ENCODE measurements around the gene PRR9. TPM values are rescaled to one million over a fixed set of nuclear protein-coding genes. Genes with fewer than 3 reads are reported as not detected.

PRR9 gene
- total RNA-seq, 2 experiments from 2014 or later, result not detected

- POLR2A ChIA-PET, result interaction anchor here (0.7 kb wide), 1 partner anchor 27 kb away, joined by 3 read pairs; no protein-coding TSS in a partner anchor
- H3K4me2 ChIP-seq (ENCODE audit: low read length), result no peak overlapping the region
- H3K79me2 ChIP-seq (ENCODE audit: insufficient read depth, low read depth, low read length), result no peaks in the 10 kb centered on the region
- intact Hi-C loops (cut with micrococcal nuclease; ENCODE audit: unreplicated experiment), result no loop called here
- H3K36me3 ChIP-seq (ENCODE audit: insufficient read depth, low read length), result no peaks in the 10 kb centered on the region
- H4K20me1 ChIP-seq (ENCODE audit: insufficient read depth, low read length), result no peaks in the 10 kb centered on the region
- no peaks in the 10 kb centered on the region for H3K9me2 ChIP-seq (ENCODE audit: insufficient read depth, low read length)
- no TSS peak for BruUV-seq (replicated peaks)
- no peak overlapping the region for H3K27ac ChIP-seq (ENCODE audit: low read depth, low read length, poor library complexity, severe bottlenecking)
- CTCF ChIA-PET (ENCODE audit: unreplicated experiment), result interaction anchor here (1.0 kb wide), 1 partner anchor 9 kb away, joined by 3 read pairs; no protein-coding TSS in a partner anchor
- no peak overlapping the region for H2AFZ ChIP-seq (ENCODE audit: low read length)
- TF ChIP-seq CTCF (conservative IDR thresholded peaks at IDR 0.05; ENCODE audit: low read length), result no peak
- no peak for TF ChIP-seq EZH2phosphoT487 (IDR thresholded peaks at IDR 0.05; ENCODE audit: borderline replicate concordance, low read depth, low read length)
- H3K4me1 ChIP-seq (ENCODE audit: insufficient read depth, low read length, poor library complexity, severe bottlenecking), result no peaks in the 10 kb centered on the region
- no peak overlapping the region for H3K4me3 ChIP-seq (ENCODE audit: low read depth, low read length, poor library complexity, severe bottlenecking)
- H3K9me3 ChIP-seq (ENCODE audit: low read length), result no peaks in the 10 kb centered on the region
- DNase-seq (ENCODE audit: low spot score), result no peak
Observed at GRCh38 chr1:153262462-153263157, 45.2 kb downstream of the PRR9 start.

GRCh38 chr1:153265457-153265856, 48.1 kb downstream of the PRR9 start:
- Histone ChIP-seq H3K4me1 (ENCODE audit: insufficient read depth, low read length, poor library complexity, severe bottlenecking) (no peaks in the 10 kb centered on the region), H3K36me3 (ENCODE audit: insufficient read depth, low read length) (no peaks in the 10 kb centered on the region), H3K27ac (ENCODE audit: low read depth, low read length, poor library complexity, severe bottlenecking) (no peak overlapping the region), H3K4me2 (ENCODE audit: low read length) (no peak overlapping the region), H3K9me2 (ENCODE audit: insufficient read depth, low read length) (no peaks in the 10 kb centered on the region), H3K4me3 (ENCODE audit: low read depth, low read length, poor library complexity, severe bottlenecking) (no peak overlapping the region), H4K20me1 (ENCODE audit: insufficient read depth, low read length) (no peaks in the 10 kb centered on the region), H3K79me2 (ENCODE audit: insufficient read depth, low read depth, low read length) (no peaks in the 10 kb centered on the region), H2AFZ (ENCODE audit: low read length) (no peak overlapping the region), H3K9me3 (ENCODE audit: low read length) (no peaks in the 10 kb centered on the region)
- ChIA-PET POLR2A (no interaction called here), CTCF (ENCODE audit: unreplicated experiment) (no interaction called here)
- peak; percentile 27; the same call in 1 of the 2 replicates for TF ChIP-seq CTCF (conservative IDR thresholded peaks at IDR 0.05; ENCODE audit: low read length)
- no peak for TF ChIP-seq EZH2phosphoT487 (IDR thresholded peaks at IDR 0.05; ENCODE audit: borderline replicate concordance, low read depth, low read length)
- intact Hi-C loops (cut with micrococcal nuclease; ENCODE audit: unreplicated experiment), result no loop called here
- BruUV-seq (replicated peaks), result no TSS peak
- no peak for DNase-seq (ENCODE audit: low spot score)

Other genes with a start within 250 kb of the PRR9 start
- not detected in 2 replicates for gene SPRR4, start 246.9 kb upstream of the PRR9 start, total RNA-seq (2014; rRNA removed; shearing (Covaris generic))
- gene SPRR4, start 246.9 kb upstream of the PRR9 start, total RNA-seq (2022), result not detected in 2 replicates
- not detected in 2 replicates for gene SPRR1A, start 233.5 kb upstream of the PRR9 start, total RNA-seq (2014; rRNA removed; shearing (Covaris generic))
- not detected in 2 replicates for gene SPRR1A, start 233.5 kb upstream of the PRR9 start, total RNA-seq (2022)
- gene SPRR3, start 215.8 kb upstream of the PRR9 start, total RNA-seq (2014; rRNA removed; shearing (Covaris generic)), result not detected in 2 replicates
- not detected in 2 replicates for gene SPRR3, start 215.8 kb upstream of the PRR9 start, total RNA-seq (2022)
- not detected in 2 replicates for gene SPRR1B, start 186.4 kb upstream of the PRR9 start, total RNA-seq (2014; rRNA removed; shearing (Covaris generic))
- gene SPRR1B, start 186.4 kb upstream of the PRR9 start, total RNA-seq (2022), result not detected in 2 replicates
- not detected in 2 replicates for gene SPRR2D, start 176.5 kb upstream of the PRR9 start, total RNA-seq (2014; rRNA removed; shearing (Covaris generic))
- gene SPRR2D, start 176.5 kb upstream of the PRR9 start, total RNA-seq (2022), result not detected in 2 replicates
- not detected in 2 replicates for gene SPRR2A, start 160.1 kb upstream of the PRR9 start, total RNA-seq (2014; rRNA removed; shearing (Covaris generic))
- not detected in 2 replicates for gene SPRR2A, start 160.1 kb upstream of the PRR9 start, total RNA-seq (2022)
- not detected in 2 replicates for gene SPRR2B, start 146.0 kb upstream of the PRR9 start, total RNA-seq (2014; rRNA removed; shearing (Covaris generic))
- not detected in 2 replicates for gene SPRR2B, start 146.0 kb upstream of the PRR9 start, total RNA-seq (2022)
- gene SPRR2E, start 123.1 kb upstream of the PRR9 start, total RNA-seq (2014; rRNA removed; shearing (Covaris generic)), result not detected in 2 replicates
- not detected in 2 replicates for gene SPRR2E, start 123.1 kb upstream of the PRR9 start, total RNA-seq (2022)
- not detected in 2 replicates for gene SPRR2F, start 104.1 kb upstream of the PRR9 start, total RNA-seq (2014; rRNA removed; shearing (Covaris generic))
- not detected in 2 replicates for gene SPRR2F, start 104.1 kb upstream of the PRR9 start, total RNA-seq (2022)
- not detected in 2 replicates for gene SPRR2G, start 66.7 kb upstream of the PRR9 start, total RNA-seq (2014; rRNA removed; shearing (Covaris generic))
- gene SPRR2G, start 66.7 kb upstream of the PRR9 start, total RNA-seq (2022), result not detected in 2 replicates
- not detected in 2 replicates for gene LELP1, start 14.2 kb upstream of the PRR9 start, total RNA-seq (2014; rRNA removed; shearing (Covaris generic))
- gene LELP1, start 14.2 kb upstream of the PRR9 start, total RNA-seq (2022), result not detected in 2 replicates
- gene LORICRIN, start 42.1 kb downstream of the PRR9 start, total RNA-seq (2014; rRNA removed; shearing (Covaris generic)), result not detected in 2 replicates
- gene LORICRIN, start 42.1 kb downstream of the PRR9 start, total RNA-seq (2022), result not detected in 2 replicates
- gene PGLYRP3, start 95.4 kb downstream of the PRR9 start, total RNA-seq (2014; rRNA removed; shearing (Covaris generic)), result not detected in 2 replicates
- not detected in 2 replicates for gene PGLYRP3, start 95.4 kb downstream of the PRR9 start, total RNA-seq (2022)
- gene PGLYRP4, start 131.3 kb downstream of the PRR9 start, total RNA-seq (2014; rRNA removed; shearing (Covaris generic)), result not detected in 2 replicates
- not detected in 2 replicates for gene PGLYRP4, start 131.3 kb downstream of the PRR9 start, total RNA-seq (2022)
- not detected in 2 replicates for gene S100A9, start 140.3 kb downstream of the PRR9 start, total RNA-seq (2014; rRNA removed; shearing (Covaris generic))
- not detected in 2 replicates for gene S100A9, start 140.3 kb downstream of the PRR9 start, total RNA-seq (2022)
- gene S100A12, start 158.0 kb downstream of the PRR9 start, total RNA-seq (2014; rRNA removed; shearing (Covaris generic)), result not detected in 2 replicates
- gene S100A12, start 158.0 kb downstream of the PRR9 start, total RNA-seq (2022), result not detected in 2 replicates
- not detected in 2 replicates for gene S100A8, start 173.5 kb downstream of the PRR9 start, total RNA-seq (2014; rRNA removed; shearing (Covaris generic))
- gene S100A8, start 173.5 kb downstream of the PRR9 start, total RNA-seq (2022), result not detected in 2 replicates
- not detected in 2 replicates for gene S100A7A, start 198.9 kb downstream of the PRR9 start, total RNA-seq (2014; rRNA removed; shearing (Covaris generic))
- not detected in 2 replicates for gene S100A7A, start 198.9 kb downstream of the PRR9 start, total RNA-seq (2022)
- not detected in 2 replicates for gene S100A7, start 243.1 kb downstream of the PRR9 start, total RNA-seq (2014; rRNA removed; shearing (Covaris generic))
- not detected in 2 replicates for gene S100A7, start 243.1 kb downstream of the PRR9 start, total RNA-seq (2022)

Data from OCI-LY7 (cell line).